Activated CD8-positive, alpha-beta memory T cell treated with anti-CD3 and anti-CD28 coated beads for 36 hours (primary cell): Measurements from ENCODE around the gene ZC3H18. TPM values are rescaled to one million over a fixed set of nuclear protein-coding genes. Genes with fewer than 3 reads are reported as not detected.

Source experiments
- CTCF ChIA-PET: fragments of 350-600 bp; sonication (Branson Sonifier 250); formaldehyde crosslinking; loops from one replicate; lab custom pipeline; 2021; ENCODE audit warnings: antibody characterized with exemption; lab: Charles Lee
- POLR2A ChIA-PET: fragments of 350-600 bp; sonication (Branson Sonifier 250); formaldehyde crosslinking; loops from one replicate; lab custom pipeline; 2021; ENCODE audit warnings: antibody characterized with exemption; lab: Charles Lee
- total RNA-seq, 2 experiments: library from RNA; stranded (reverse); gene quantifications; one replicate each; pipeline ENCODE4 v1.2.3, GENCODE V29; 2021

ZC3H18 gene
- total RNA-seq, 2 experiments from 2014 or later: 88.0 to 94.2 TPM

- CTCF ChIA-PET: interaction anchor here (1.7 kb wide), 1 partner anchor 11 kb away, joined by 4 read pairs; no protein-coding TSS in a partner anchor
- POLR2A ChIA-PET: interaction anchor here (0.7 kb wide), 1 partner anchor 131 kb away, joined by 3 read pairs; no protein-coding TSS in a partner anchor
Measured at GRCh38 chr16:88543230-88543813, 26.9 kb upstream of the ZC3H18 start.

- ChIA-PET POLR2A (no interaction called here), CTCF (interaction anchor here (0.8 kb wide), 1 partner anchor 10 kb away, joined by 3 read pairs; no protein-coding TSS in a partner anchor)
Measured at GRCh38 chr16:88545781-88546180, 24.4 kb upstream of the ZC3H18 start.

GRCh38 chr16:88548131-88548874, 21.9 kb upstream of the ZC3H18 start:
- ChIA-PET POLR2A (no interaction called here), CTCF (no interaction called here)

- ChIA-PET POLR2A (no interaction called here), CTCF (no interaction called here)
Measured at GRCh38 chr16:88548985-88549384, 21.2 kb upstream of the ZC3H18 start.

GRCh38 chr16:88549671-88550245, 20.4 kb upstream of the ZC3H18 start:
- POLR2A ChIA-PET: no interaction called here
- CTCF ChIA-PET: no interaction called here

- ChIA-PET CTCF (no interaction called here), POLR2A (no interaction called here)
Measured at GRCh38 chr16:88550246-88550661, 19.9 kb upstream of the ZC3H18 start.

GRCh38 chr16:88552166-88552565, 18.0 kb upstream of the ZC3H18 start:
- ChIA-PET CTCF (no interaction called here), POLR2A (no interaction called here)

GRCh38 chr16:88552815-88553214, 17.4 kb upstream of the ZC3H18 start:
- CTCF ChIA-PET: no interaction called here
- POLR2A ChIA-PET: no interaction called here

- ChIA-PET CTCF (interaction anchor here (0.9 kb wide), 1 partner anchor 9 kb away, joined by 3 read pairs; no protein-coding TSS in a partner anchor), POLR2A (no interaction called here)
Measured at GRCh38 chr16:88553739-88554138, 16.5 kb upstream of the ZC3H18 start.

- ChIA-PET POLR2A (no interaction called here), CTCF (no interaction called here)
Measured at GRCh38 chr16:88554711-88555264, 15.4 kb upstream of the ZC3H18 start.

GRCh38 chr16:88556294-88556988, 13.8 kb upstream of the ZC3H18 start:
- CTCF ChIA-PET: interaction anchor here (1.1 kb wide), 1 partner anchor 11 kb away, joined by 3 read pairs; no protein-coding TSS in a partner anchor

GRCh38 chr16:88558457-88559442, 11.5 kb upstream of the ZC3H18 start:
- ChIA-PET POLR2A (interaction anchor here (0.6 kb wide), 1 partner anchor 250 kb away, joined by 4 read pairs; no protein-coding TSS in a partner anchor), CTCF (interaction anchor here (0.6 kb wide), 1 partner anchor 32 kb away, joined by 4 read pairs; no protein-coding TSS in a partner anchor)

More at GRCh38 chr16:88556294-88556988, 13.8 kb upstream of the ZC3H18 start:
- POLR2A ChIA-PET: no interaction called here

- ChIA-PET POLR2A (no interaction called here), CTCF (interaction anchor here (0.5 to 3.1 kb wide), 6 partner anchors 9 to 212 kb away, joined by 3 to 10 read pairs (median 6); partner anchors contain the start of gene ZC3H18)
Measured at GRCh38 chr16:88560714-88561484, 9.3 kb upstream of the ZC3H18 start.

- ChIA-PET CTCF (interaction anchor here (0.6 to 3.1 kb wide), 6 partner anchors 8 to 124 kb away, joined by 3 to 10 read pairs (median 6); partner anchors contain the start of gene ZC3H18), POLR2A (no interaction called here)
Measured at GRCh38 chr16:88561485-88562359, 8.5 kb upstream of the ZC3H18 start.

- CTCF ChIA-PET: interaction anchor here (0.5 to 0.8 kb wide), 2 partner anchors 9 to 134 kb away, joined by 3 read pairs; no protein-coding TSS in a partner anchor
- POLR2A ChIA-PET: no interaction called here
Measured at GRCh38 chr16:88566158-88566557, 4.0 kb upstream of the ZC3H18 start.
